Endothelial cell of umbilical vein (primary cell): Measurements from ENCODE around the gene PDE11A. TPM values are rescaled to one million over a fixed set of nuclear protein-coding genes. Genes with fewer than 3 reads are reported as not detected.

Experiments
- BruUV-seq: library from RNA; stranded (reverse); fragments of 400-500 nt; replicated peaks from 2 replicates; lab custom pipeline; 2021; lab: Mats Ljungman, UMichigan
- CTCF ChIA-PET: fragments of 300-600, 350-600 bp; sonication (Branson Sonifier 250); formaldehyde crosslinking; loops from one replicate; lab custom pipeline; 2021; ENCODE audit warnings: antibody characterized with exemption, inconsistent platforms; lab: Charles Lee
- POLR2A ChIA-PET: fragments of 300-600, 350-600 bp; sonication (Branson Sonifier 250); formaldehyde crosslinking; loops from one replicate; lab custom pipeline; 2021; ENCODE audit warnings: antibody characterized with exemption, inconsistent platforms; lab: Charles Lee
- DNase-seq: peaks from one replicate; pipeline ENCODE4 v3.0.0-alpha.2; 2011; ENCODE audit warnings: low read depth, low spot score
- FAIRE-seq: peaks from 2 replicates; lab custom pipeline; 2011; peaks lifted over from hg19 to GRCh38; lab: Jason Lieb, UNC
- H2AFZ ChIP-seq: 2 replicates; pipeline ENCODE4 v1.6.0; 2012; ENCODE audit warnings: low read depth, low read length, control low read depth, inconsistent platforms
- H3K27ac ChIP-seq: 2 replicates; pipeline ENCODE4 v1.5.1; 2011; ENCODE audit warnings: low read depth, mild to moderate bottlenecking, control low read depth, low read length, moderate library complexity; ENCODE audit not compliant: insufficient read depth
- H3K27me3 ChIP-seq, 2 experiments: 2 replicates each; pipeline versions ENCODE4 v1.6.0 to v1.6.1; 2011; ENCODE audit warnings: low read length in 2 of 2, mixed read lengths in 1 of 2; ENCODE audit not compliant: control insufficient read depth in 2 of 2, insufficient read depth in 2 of 2
- H3K36me3 ChIP-seq, 2 experiments: 2 replicates in 1 of 2; 3 replicates in 1 of 2; pipeline ENCODE4 v1.5.1; 2011; ENCODE audit warnings: low read length in 2 of 2, mild to moderate bottlenecking in 1 of 2, moderate library complexity in 1 of 2; ENCODE audit not compliant: control insufficient read depth in 2 of 2, insufficient read depth in 2 of 2; ENCODE audit errors: extremely low read depth in 1 of 2
- H3K4me1 ChIP-seq: 3 replicates; pipeline ENCODE4 v1.5.1; 2011; ENCODE audit warnings: mild to moderate bottlenecking, low read length; ENCODE audit not compliant: control insufficient read depth, insufficient read depth; ENCODE audit errors: extremely low read depth
- H3K4me2 ChIP-seq: 2 replicates; pipeline ENCODE4 v1.6.1; 2011; ENCODE audit warnings: low read length, control low read depth, mixed read lengths; ENCODE audit not compliant: insufficient read depth
- H3K4me3 ChIP-seq, 3 experiments: fragments of 200-600 bp in 1 of 3; sonication (generic), shearing (Covaris generic) in 1 of 3; replicated peaks in 1 of 3; 2 replicates each; pipeline ENCODE4 v1.5.1; 2011 to 2016; ENCODE audit warnings: control low read depth in 3 of 3, low read length in 3 of 3, mild to moderate bottlenecking in 2 of 3, inconsistent platforms in 1 of 3, low read depth in 1 of 3, moderate library complexity in 1 of 3; ENCODE audit not compliant: insufficient read depth in 1 of 3
- H3K79me2 ChIP-seq: 2 replicates; pipeline ENCODE4 v1.6.0; 2012; ENCODE audit warnings: low read length, inconsistent platforms; ENCODE audit not compliant: control insufficient read depth, insufficient read depth
- H3K9ac ChIP-seq: replicated peaks from 2 replicates; pipeline ENCODE3; 2011; ENCODE audit warnings: low read length, control low read depth; ENCODE audit not compliant: insufficient read depth; ENCODE audit errors: extremely low read depth
- H3K9me1 ChIP-seq: replicated peaks from 3 replicates; pipeline ENCODE4 v1.6.0; 2011; ENCODE audit warnings: mild to moderate bottlenecking, low read length; ENCODE audit not compliant: control insufficient read depth, insufficient read depth; ENCODE audit errors: extremely low read depth
- H3K9me3 ChIP-seq: replicated peaks from 2 replicates; pipeline ENCODE4 v1.5.1; 2012; ENCODE audit warnings: low read length, inconsistent platforms; ENCODE audit not compliant: control insufficient read depth, insufficient read depth
- H4K20me1 ChIP-seq: replicated peaks from 2 replicates; pipeline ENCODE3; 2011; ENCODE audit warnings: mild to moderate bottlenecking, low read length; ENCODE audit not compliant: control insufficient read depth, insufficient read depth; ENCODE audit errors: extremely low read depth
- CTCF ChIP-seq, 2 donors: IDR thresholded peaks; 1 replicate in 1 of 2; 2 replicates in 1 of 2; pipeline ENCODE4 v1.5.1; 2011; ENCODE audit warnings: low read length in 2 of 2, mild to moderate bottlenecking in 2 of 2, moderate library complexity in 2 of 2, control low read depth in 1 of 2, inconsistent platforms in 1 of 2, low read depth in 1 of 2; ENCODE audit not compliant: insufficient read depth in 1 of 2; ENCODE audit errors: extremely low read depth in 1 of 2
- EZH2 ChIP-seq: IDR thresholded peaks from 2 replicates; pipeline ENCODE4 v1.6.1; 2012; ENCODE audit warnings: borderline replicate concordance, low read depth, mild to moderate bottlenecking, moderate library complexity, low read length, inconsistent platforms; ENCODE audit not compliant: severe bottlenecking
- MYC ChIP-seq: IDR thresholded peaks from one replicate; pipeline ENCODE4 v1.6.1; 2011; ENCODE audit warnings: mild to moderate bottlenecking, low read depth, low read length
- POLR2A ChIP-seq: IDR thresholded peaks from 2 replicates; pipeline ENCODE4 v1.6.1; 2012; ENCODE audit warnings: low read depth, mild to moderate bottlenecking, control low read depth, low read length
- dilution Hi-C: fragments of 300-500 bp; cut with MboI; formaldehyde crosslinking; loops from one replicate; pipeline ENCODE4 v1.15.0; 2019; ENCODE audit warnings: low sequenced_read_pairs; ENCODE audit not compliant: extremely low pct_ligation_motif_present
- intact Hi-C: fragments of 100-400 bp; cut with micrococcal nuclease; formaldehyde crosslinking; loops from one replicate; pipeline ENCODE4 v1.10.0; 2022
- polyA plus RNA-seq, 4 experiments: library from polyadenylated mRNA; depleted of rRNA in 3 of 4; stranded (reverse) in 3 of 4; unstranded in 1 of 4; fragments of >200 nt; gene quantifications; 2 replicates each; pipeline versions ENCODE4 v1.2.1 to v1.2.3, GENCODE V29; 2011 to 2012; ENCODE audit warnings: missing spikeins in 1 of 4
- total RNA-seq: library from RNA; stranded (reverse); gene quantifications from 2 replicates; pipeline ENCODE4 v1.2.3, GENCODE V29; 2021

PDE11A gene
- total and polyA plus RNA-seq, 2 donors (not counting 3 experiments of a cell fraction or from before 2014, with no cell fraction given), result 0.07 to 0.51 TPM

GRCh38 chr2:177763531-177764265 lies 308.9 kb downstream of the PDE11A start:
- H3K79me2 ChIP-seq, result no peaks in the 10 kb centered on the region
- ChIA-PET POLR2A (no interaction called here), CTCF (interaction anchor here (0.6 to 2.2 kb wide), 17 partner anchors 9 to 1636 kb away, joined by 3 to 17 read pairs (median 4); partner anchors contain the start of gene NFE2L2)
- no peak overlapping the region for H3K4me2 ChIP-seq
- no peak for TF ChIP-seq EZH2
- TF ChIP-seq CTCF (IDR thresholded peaks at IDR 0.05; ENCODE audit: extremely low read depth in 1 of 2, insufficient read depth in 1 of 2, low read depth in 1 of 2, low read length in 2 of 2), result peak; percentile 82 to 90
- TF ChIP-seq MYC, result peak; percentile 57
- no peak for TF ChIP-seq POLR2A
- H3K9me1 ChIP-seq, result no peaks in the 10 kb centered on the region
- H3K27ac ChIP-seq, result no peak overlapping the region
- H4K20me1 ChIP-seq, result no peaks in the 10 kb centered on the region
- no peaks in the 10 kb centered on the region for H3K36me3 ChIP-seq
- no peak overlapping the region for H3K9ac ChIP-seq
- peaks cover under 1% of the 10 kb centered on the region for H3K4me1 ChIP-seq
- H3K27me3 ChIP-seq, result no peaks in the 10 kb centered on the region
- intact Hi-C loops, result loop anchor here (1.0 to 5.0 kb wide), 4 partner anchors 46 to 599 kb away; a partner anchor contains a TSS
- DNase-seq (peak; percentile 70), FAIRE-seq (peak; percentile 37)
- dilution Hi-C loops, result no loop called here
- no peak overlapping the region for H3K4me3 ChIP-seq
- H3K9me3 ChIP-seq, result no peaks in the 10 kb centered on the region
- no TSS peak for BruUV-seq
- H2AFZ ChIP-seq, result peak overlapping the region; percentile 73
